NCI-H1930 (cell line): ENCODE data around the gene MAGI3.
A peak's percentile ranks its signal among the peaks of the same experiment; 100 is the strongest.

Experiments used
- DNase-seq, 2 experiments: peaks; one replicate each; lab custom pipeline; 2025; lab: John Stamatoyannopoulos, UW

Gene MAGI3

GRCh38 chr1:113389953-113390834 is at the start of gene MAGI3:
MAGI3 (plus strand) TSS chr1:113390515; CDS start chr1:113391034, 519 bp downstream.
- DNase-seq, result peak; percentile 92 to 94

- no peak for DNase-seq
Measured at GRCh38 chr1:113353580-113353979, 36.7 kb upstream of the MAGI3 start.

GRCh38 chr1:113363935-113364334 is 26.4 kb upstream of the MAGI3 start:
- DNase-seq, result no peak

DNA sequence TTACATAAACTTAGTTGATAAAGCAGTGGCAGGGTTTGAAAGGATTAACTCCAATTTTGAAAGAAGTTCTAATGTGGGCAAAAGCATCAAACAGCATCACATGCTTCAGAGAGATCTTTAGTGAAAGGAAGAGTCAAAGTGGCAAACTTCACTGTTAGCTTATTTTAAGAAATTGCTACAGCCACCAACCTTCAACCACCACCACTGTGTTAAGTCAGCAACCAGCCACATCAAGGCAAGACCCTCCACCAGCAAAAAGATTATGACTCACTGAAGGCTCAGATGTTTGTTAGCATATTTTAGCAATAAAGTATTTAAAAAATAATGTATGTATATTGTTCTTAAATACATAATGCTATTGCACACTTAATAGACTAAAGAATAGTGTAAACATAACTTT is 21.3 kb upstream of the MAGI3 start:
- no peak for DNase-seq

DNA sequence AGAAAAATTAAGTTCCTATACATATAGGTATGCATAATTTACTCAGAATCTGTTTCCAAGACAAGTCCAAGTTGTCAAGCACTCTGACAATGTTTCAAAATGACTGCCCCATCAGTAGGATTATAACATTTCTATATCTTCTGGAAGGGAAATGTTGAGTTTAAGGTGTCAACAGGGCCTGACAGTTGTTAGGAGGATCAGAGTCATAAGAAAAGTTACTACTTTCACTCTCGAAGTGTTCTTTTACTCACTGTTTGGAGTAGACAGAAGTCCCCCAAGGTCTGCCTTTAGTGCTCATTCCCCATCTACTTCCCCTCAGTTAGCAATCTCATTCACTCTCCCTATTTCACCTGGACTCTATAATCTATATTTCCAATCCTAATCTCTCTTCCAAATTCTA is 20.6 kb upstream of the MAGI3 start:
- no peak for DNase-seq

DNA sequence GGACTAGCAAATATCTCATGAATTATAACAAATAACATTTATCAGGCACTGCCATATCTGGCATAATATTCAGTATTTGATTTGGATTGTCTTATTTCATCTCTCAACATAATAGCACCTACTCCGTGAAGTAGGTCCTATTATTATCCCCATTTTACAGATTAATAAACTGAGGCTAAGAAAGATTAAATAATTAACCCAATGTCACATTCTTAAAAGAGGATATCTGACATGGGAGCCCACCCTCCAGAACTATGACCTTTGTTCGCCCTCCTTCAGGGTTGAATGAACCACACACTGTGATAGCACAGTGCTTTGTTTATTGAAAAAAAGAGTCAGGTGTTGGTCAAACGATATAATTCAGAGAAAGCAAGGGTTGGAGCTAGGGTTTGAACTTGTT is 19.4 kb upstream of the MAGI3 start:
- DNase-seq, result no peak

DNA sequence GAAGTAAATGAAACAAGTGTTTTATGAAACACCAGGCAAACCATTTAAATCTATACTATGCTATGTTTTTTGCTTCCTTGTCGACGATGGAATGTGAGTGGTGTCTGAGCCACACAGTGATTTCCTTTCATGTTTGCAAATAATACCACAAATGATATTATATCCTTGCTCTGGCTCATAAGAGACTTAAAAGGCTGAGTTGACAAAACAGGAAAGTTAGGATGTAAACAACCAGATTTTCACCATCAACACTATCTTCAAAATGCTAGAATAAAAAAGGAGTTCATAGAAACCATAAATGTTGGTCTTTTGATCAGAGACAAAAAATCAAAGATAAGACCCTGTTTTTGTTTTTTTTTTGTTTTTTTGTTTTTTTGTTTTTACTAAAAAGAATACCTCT is 17.8 kb upstream of the MAGI3 start:
- DNase-seq, result no peak

DNA sequence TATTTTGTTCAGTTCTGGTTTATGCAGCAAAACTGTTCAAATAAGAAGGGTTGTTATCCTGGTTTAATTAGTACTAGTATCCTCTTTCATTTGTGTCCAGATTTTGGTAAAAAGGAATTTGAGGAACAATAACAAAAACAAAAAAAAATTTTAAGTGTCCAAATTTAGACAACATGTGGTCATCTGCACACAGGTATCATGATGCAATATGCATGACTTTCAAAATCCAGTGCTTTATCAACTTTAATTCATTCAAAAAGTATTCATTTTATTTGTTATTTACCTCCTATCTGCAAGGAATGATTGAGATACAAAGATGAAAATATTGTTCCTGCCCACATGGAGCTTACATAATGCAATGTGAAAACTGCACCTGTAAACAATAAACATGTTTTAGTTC is 16.7 kb upstream of the MAGI3 start:
- no peak for DNase-seq

- DNase-seq, result no peak
Measured at GRCh38 chr1:113375878-113376277, 14.4 kb upstream of the MAGI3 start.

DNA sequence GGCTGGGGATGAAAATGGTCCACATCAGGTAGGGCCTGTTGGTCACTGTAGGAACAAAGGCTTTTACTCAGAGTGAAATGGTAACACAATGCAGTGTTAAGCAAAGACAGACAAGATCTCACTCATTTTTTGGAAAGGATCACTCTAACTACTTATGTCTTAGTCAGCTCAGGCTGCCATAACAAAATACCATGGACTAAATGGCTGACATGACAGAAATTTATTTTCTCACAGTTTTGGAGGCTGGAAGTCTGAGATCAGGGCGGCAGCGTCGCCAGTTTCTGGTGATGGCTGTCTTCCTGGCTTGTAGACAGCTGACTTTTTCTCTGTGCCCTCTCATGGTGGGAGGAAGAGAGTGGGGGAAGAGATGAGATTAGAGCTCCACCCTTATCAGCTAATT is 10.2 kb upstream of the MAGI3 start:
- no peak for DNase-seq

GRCh38 chr1:113388017-113388620 is 2.2 kb upstream of the MAGI3 start:
- no peak for DNase-seq

GRCh38 chr1:113388621-113389358 is 1.5 kb upstream of the MAGI3 start:
- DNase-seq, result no peak

DNA sequence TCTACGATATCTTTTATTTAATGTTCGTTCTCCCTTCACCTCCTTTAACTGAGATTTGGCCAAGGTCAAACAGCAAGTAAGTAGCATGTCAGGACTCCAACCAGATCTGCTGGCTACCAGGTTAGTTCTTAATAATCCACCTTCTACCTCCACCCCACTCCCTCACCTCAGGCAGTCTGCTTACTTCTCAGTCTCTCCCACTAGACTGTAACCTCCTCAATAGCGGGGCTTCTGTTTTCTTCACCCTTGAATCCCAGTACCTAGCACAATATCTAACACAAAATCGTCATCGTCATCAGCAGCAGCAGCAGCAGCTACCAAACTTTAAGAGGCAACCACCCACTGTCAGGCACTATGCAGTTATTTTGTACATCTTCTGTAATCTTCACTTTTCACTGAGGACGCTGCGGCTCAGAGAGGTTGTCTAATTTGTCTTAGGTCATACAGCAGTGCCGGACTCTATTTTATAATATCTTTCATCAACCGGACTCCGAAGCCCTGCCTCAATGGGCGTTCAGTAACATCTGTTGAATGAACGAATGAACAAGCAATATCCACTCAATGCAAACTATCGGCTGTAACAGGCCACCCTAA is 859 bp upstream of the MAGI3 start:
- DNase-seq, result no peak

GRCh38 chr1:113390871-113391648 is 745 bp downstream of the MAGI3 start:
- peak; percentile 17 for DNase-seq

- DNase-seq, result peak in 1 of 2 experiments; percentile 19
Measured at GRCh38 chr1:113391649-113392271, 1.4 kb downstream of the MAGI3 start.

- DNase-seq, result no peak
Measured at GRCh38 chr1:113392541-113393128, 2.3 kb downstream of the MAGI3 start.

DNA sequence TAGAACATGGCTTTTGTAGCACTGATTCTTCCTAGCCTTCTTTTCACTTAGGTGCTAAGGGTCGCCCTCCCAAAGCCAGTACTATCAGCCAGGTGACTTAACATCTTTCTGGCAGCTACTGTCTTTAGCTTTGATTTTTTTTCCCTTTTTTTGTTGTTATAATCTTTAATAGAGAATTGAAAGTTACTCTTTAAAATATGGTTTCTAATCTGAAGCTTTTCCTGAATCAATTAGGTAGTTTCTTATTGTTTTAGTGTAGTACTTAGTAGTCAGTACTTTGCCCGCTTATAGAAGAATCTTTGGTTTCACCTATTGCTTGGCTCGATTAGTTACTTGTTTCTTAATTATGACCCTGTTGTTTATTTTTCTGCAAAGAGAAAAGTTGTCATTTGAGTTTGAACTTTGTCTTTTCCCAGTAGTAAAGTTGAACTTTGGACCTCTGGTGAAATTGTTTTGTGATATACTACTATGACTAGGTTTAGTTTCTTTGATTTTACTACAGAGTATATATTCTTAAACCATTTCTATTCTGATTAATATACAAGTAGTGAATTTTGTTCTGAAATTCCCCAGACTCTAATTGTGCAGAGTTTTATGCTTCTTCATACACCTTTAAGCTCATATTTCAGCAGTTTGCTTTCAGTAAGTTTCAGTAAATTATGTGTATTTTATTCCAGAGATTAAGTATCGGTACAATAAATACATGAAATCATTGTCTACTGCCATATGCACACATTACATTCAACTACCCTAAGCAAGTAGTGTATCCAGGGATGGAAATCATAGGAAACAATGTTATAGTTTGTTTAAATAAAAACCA is 3.9 kb downstream of the MAGI3 start:
- DNase-seq, result no peak

- DNase-seq, result no peak
Measured at GRCh38 chr1:113394863-113395259, 4.5 kb downstream of the MAGI3 start.

DNA sequence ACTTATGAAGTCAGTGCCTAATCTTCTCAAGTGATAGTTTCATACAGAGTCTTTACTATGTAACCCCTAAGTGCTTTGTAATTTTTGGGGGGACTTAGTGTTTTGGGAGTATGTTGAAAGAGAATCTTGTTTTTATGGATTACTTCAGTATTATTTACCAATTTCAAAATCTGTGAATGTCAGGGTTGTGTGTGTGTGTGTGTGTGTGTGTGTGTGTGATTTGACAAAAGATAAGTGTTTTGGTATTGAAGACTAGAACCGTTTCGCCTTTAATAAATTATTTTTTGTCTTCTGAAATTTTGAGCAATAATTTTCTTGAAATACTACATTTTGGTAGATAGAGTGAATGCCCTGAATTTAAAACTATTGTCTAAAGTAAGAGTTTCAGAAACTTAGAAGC is 5.8 kb downstream of the MAGI3 start:
- DNase-seq, result no peak

DNA sequence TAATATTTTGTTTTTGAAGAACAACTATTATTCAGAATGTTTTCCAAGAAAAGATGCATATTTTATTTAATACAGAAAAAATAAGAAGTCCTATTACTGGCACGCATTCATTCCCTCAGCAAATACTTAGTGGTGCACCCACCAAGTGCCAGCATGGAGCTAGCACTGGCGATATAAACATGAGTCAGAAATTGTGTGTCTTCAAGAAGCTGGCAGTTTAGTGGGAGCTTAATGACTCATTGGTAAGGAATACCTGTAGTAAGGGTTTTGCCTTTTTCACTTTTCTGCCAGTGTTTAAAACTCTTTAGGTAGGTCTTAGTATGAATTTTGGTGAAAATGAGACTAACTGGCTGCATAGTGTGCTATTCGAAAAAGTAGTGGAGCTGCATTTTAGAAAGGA is 6.3 kb downstream of the MAGI3 start:
- no peak for DNase-seq
